Spinal cord (tissue), 10 donors: ENCODE results near the gene MS4A4E. TPM values are rescaled to one million over a fixed set of nuclear protein-coding genes. Genes with fewer than 3 reads are reported as not detected.

Source experiments
- DNase-seq, 6 donors: peaks; one replicate each; pipeline versions ENCODE4 v3.0.0 to v3.0.0-alpha.2; 2013 to 2015; ENCODE audit warnings: low spot score in 6 of 6, low read depth in 4 of 6
- H3K27ac ChIP-seq: one replicate; pipeline ENCODE4 v1.5.1; 2013; ENCODE audit warnings: low read depth, low read length, control low read depth
- H3K27me3 ChIP-seq: one replicate; pipeline ENCODE4 v1.6.1; 2013; ENCODE audit warnings: low read length; ENCODE audit not compliant: control insufficient read depth, insufficient read depth
- H3K36me3 ChIP-seq: one replicate; pipeline ENCODE4 v1.6.1; 2013; ENCODE audit warnings: low read length; ENCODE audit not compliant: control insufficient read depth, insufficient read depth
- H3K4me1 ChIP-seq: one replicate; pipeline ENCODE4 v1.6.1; 2013; ENCODE audit warnings: low read length; ENCODE audit not compliant: control insufficient read depth, insufficient read depth
- H3K4me3 ChIP-seq: one replicate; pipeline ENCODE4 v1.5.1; 2013; ENCODE audit warnings: low read depth, low read length, control low read depth
- H3K9me3 ChIP-seq: one replicate; pipeline ENCODE4 v1.6.1; 2013; ENCODE audit warnings: low read length; ENCODE audit not compliant: control insufficient read depth, insufficient read depth
- WGBS: methylation state at CpG from one replicate; pipeline ENCODE4 v1.1.5; 2013; ENCODE audit warnings: missing lambda C conversion rate; ENCODE audit not compliant: insufficient coverage; 5-methylcytosine and 5-hydroxymethylcytosine counted together
- polyA plus RNA-seq, 2 donors: library from polyadenylated mRNA; unstranded; fragments of 120-200 nt; gene quantifications; one replicate each; pipeline ENCODE4 v1.2.1, GENCODE V29; 2013; ENCODE audit not compliant: insufficient read length in 2 of 2
- total RNA-seq, 2 donors: library from RNA; depleted of rRNA in 1 of 2; stranded (reverse); fragments of 120-200 nt in 1 of 2; fragments of >200 nt in 1 of 2; gene quantifications; one replicate each; pipeline versions ENCODE4 v1.2.3 to v1.2.4, GENCODE V29; 2013 to 2014
- donor health status: healthy.

The MS4A4E gene
- total and polyA plus RNA-seq, 4 donors, result 0.50 to 1.9 (median 1.3) TPM

DNA sequence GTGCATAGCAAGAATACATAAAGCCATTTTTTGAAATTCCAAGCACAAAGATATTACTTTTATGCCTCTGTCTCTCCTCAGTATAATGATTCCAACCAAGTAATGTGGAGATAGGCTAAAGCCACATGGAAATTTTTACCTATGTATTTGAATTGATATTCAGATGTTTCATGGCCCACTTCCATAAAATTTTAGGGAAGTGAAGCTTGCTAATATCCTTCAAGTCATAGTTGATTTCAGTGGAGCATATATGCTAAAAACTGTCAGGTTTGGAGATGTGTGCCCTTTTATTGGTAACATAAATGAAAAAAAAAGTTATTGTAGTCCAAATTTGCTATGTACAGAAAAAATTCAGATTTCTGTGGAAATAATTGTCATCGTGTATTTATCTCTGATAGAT is 12.3 kb downstream of the MS4A4E start:
- Histone ChIP-seq H3K36me3 (no peaks in the 10 kb centered on the region), H3K27me3 (no peaks in the 10 kb centered on the region), H3K27ac (no peak overlapping the region), H3K4me3 (no peak overlapping the region), H3K4me1 (no peaks in the 10 kb centered on the region), H3K9me3 (no peaks in the 10 kb centered on the region)
- no CpG with 5 or more reads among the region's 1 CpG for WGBS
- no peak for DNase-seq

DNA sequence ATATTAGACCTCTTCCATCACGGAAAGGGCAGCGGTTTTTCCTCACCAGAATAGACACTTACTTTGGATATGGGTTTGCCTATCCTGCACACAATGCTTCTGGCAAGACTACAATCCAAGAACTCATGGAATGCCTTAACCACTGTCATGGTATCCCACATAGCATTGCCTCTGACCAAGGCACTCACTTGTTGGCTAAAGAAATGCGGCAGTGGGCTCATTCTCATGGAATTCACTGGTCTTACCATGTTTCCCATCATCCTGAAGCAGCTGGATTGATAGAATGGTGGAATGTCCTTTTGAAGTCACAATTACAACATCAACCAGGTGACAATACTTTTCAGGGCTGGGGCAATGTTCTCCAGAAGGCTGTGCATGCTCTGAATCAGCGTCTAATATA is 20.8 kb downstream of the MS4A4E start:
- Histone ChIP-seq H3K9me3 (no peaks in the 10 kb centered on the region), H3K27ac (no peak overlapping the region), H3K4me3 (no peak overlapping the region), H3K27me3 (no peaks in the 10 kb centered on the region), H3K36me3 (no peaks in the 10 kb centered on the region), H3K4me1 (no peaks in the 10 kb centered on the region)
- 100% methylated on average over 2 of the region's 4 CpGs for WGBS
- DNase-seq, result no peak

DNA sequence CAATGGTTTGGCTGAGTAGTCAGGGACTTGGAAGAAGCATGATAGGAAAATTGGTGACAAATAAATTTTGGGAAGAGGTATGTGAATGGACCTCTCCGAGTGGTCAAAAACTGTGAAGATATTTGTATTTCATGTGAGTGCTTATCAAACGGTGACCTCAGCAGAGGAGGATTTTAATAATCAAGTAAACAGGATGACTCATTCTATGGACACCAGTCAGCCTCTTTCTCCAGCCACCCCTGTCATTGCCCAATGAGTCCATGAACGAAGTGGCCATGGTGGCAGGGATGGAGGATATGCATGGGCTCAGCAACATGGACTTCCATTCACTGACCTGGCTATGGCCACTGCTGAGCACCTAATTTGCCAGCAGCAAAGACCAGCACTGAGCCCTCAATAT is 21.2 kb downstream of the MS4A4E start:
- Histone ChIP-seq H3K27me3 (no peaks in the 10 kb centered on the region), H3K4me3 (no peak overlapping the region), H3K27ac (no peak overlapping the region), H3K36me3 (no peaks in the 10 kb centered on the region), H3K9me3 (no peaks in the 10 kb centered on the region), H3K4me1 (no peaks in the 10 kb centered on the region)
- no peak for DNase-seq
- WGBS, result 75% methylated on average over 2 of the region's 3 CpGs

DNA sequence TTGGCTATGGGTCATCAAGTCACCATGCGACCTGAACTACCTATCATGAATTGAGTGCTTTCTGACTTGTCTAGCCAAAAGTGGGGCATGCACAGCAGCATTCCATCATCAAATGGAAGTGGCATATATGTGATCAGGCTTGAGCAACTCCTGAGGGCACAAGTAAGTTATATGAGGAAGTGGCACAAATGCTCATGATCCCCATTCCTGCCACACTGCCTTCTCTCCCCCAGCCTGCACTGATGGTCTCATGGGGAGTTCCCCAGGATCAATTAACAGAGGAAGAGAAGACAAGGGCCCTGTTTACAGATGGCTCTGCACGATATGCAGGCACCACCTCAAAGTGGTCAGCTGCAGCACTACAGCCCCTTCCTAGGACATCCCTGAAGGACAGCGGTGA is 21.8 kb downstream of the MS4A4E start:
- Histone ChIP-seq H3K9me3 (no peaks in the 10 kb centered on the region), H3K4me3 (no peak overlapping the region), H3K27me3 (no peaks in the 10 kb centered on the region), H3K4me1 (no peaks in the 10 kb centered on the region), H3K27ac (no peak overlapping the region), H3K36me3 (no peaks in the 10 kb centered on the region)
- 100% methylated on average over 3 of the region's 3 CpGs for WGBS
- DNase-seq, result no peak

DNA sequence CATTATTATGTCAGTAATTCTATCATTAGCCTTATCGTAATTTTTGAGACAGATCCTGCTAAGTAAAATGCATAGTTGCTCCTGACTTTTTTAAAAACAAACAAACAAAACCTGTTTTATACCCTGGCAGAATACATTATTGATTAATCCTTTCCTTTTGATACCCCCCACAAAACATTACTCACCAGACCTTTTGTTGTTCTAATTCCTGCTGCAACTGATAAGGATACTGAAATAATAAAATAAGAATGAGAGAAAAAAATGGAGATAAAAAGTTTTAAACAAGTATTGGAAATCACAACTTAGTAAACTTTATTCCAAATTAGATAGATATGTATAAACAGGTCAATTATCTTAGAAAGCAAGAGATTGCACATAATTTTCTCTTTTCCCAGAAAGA is 28.6 kb downstream of the MS4A4E start:
- no peaks in the 10 kb centered on the region for H3K9me3 ChIP-seq
- no peak overlapping the region for H3K27ac ChIP-seq
- WGBS, result 86% methylated on average over 1 of the region's 1 CpG
- no peaks in the 10 kb centered on the region for H3K27me3 ChIP-seq
- no peak overlapping the region for H3K4me3 ChIP-seq
- H3K4me1 ChIP-seq, result no peaks in the 10 kb centered on the region
- DNase-seq, result no peak
- H3K36me3 ChIP-seq, result no peaks in the 10 kb centered on the region

DNA sequence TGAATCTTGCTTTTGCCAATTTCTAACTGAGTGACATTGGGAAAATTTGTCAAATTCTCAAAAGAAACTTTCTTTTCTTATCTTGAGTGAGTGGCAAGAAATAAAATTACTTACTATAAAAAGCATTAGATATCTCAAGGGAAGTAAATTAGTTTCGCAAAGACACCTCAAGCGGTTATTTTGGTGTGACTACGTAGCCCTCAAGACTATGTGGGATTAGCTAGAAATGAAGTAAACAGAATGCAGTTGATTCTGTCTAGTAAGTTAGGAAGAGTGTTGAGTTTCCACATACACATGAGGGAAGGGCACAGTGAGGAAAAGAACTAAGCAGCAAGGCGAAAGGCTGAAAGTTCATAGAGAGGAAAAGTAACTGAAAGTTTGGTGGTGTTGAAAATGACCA is 31.7 kb downstream of the MS4A4E start:
- Histone ChIP-seq H3K4me1 (no peaks in the 10 kb centered on the region), H3K4me3 (no peak overlapping the region), H3K9me3 (no peaks in the 10 kb centered on the region), H3K27me3 (no peaks in the 10 kb centered on the region), H3K36me3 (no peaks in the 10 kb centered on the region), H3K27ac (no peak overlapping the region)
- WGBS, result 100% methylated on average over 2 of the region's 4 CpGs
- DNase-seq, result no peak

DNA sequence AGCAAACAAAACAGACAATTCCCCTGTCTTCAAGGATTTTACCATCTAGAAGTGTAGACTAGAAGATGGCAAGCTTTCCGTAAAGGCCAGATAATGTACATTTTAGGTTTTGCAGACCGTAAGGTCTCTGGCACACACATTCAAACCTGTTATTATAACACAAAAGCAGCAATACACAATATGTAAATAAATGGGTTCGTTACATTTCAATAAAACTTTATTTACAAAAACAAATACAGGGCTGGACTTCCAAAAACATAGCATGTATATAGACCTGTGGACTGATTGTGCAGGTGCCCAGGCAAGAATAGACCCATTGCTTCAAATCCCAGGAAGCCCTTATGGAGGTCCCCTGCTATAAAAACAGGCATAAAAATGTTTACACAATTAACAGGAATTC is 33.0 kb downstream of the MS4A4E start:
- H3K27ac ChIP-seq, result no peak overlapping the region
- no CpG with 5 or more reads among the region's 3 CpGs for WGBS

DNA sequence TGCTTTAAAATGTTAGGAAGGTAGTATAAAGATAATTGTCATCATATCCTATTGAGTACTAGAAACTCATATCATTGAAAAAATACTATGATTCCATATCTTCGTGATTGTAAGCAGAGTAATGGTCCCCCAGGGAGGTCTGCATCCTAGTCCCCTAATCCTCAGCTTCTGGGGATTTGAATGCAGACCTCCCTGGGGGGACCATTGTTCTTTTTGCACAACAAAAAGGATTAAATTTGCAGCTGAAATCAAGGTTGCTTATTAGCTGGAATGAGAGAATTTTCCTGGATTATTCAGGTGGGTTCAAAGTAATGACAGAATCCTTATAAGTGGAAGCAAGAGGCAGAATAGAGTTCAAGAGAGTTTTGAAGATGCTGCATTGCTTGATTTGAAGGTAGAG is 34.0 kb downstream of the MS4A4E start:
- DNase-seq, result no peak
- no peaks in the 10 kb centered on the region for H3K9me3 ChIP-seq
- H3K4me1 ChIP-seq, result no peaks in the 10 kb centered on the region
- no CpG with 5 or more reads among the region's 1 CpG for WGBS
- H3K27me3 ChIP-seq, result no peaks in the 10 kb centered on the region
- no peak overlapping the region for H3K4me3 ChIP-seq
- H3K36me3 ChIP-seq, result no peaks in the 10 kb centered on the region
- no peak overlapping the region for H3K27ac ChIP-seq

More for the DNA sequence above, 33.0 kb downstream of the MS4A4E start:
- Histone ChIP-seq H3K36me3 (no peaks in the 10 kb centered on the region), H3K4me1 (no peaks in the 10 kb centered on the region), H3K4me3 (no peak overlapping the region), H3K9me3 (no peaks in the 10 kb centered on the region), H3K27me3 (no peaks in the 10 kb centered on the region)
- DNase-seq, result no peak

DNA sequence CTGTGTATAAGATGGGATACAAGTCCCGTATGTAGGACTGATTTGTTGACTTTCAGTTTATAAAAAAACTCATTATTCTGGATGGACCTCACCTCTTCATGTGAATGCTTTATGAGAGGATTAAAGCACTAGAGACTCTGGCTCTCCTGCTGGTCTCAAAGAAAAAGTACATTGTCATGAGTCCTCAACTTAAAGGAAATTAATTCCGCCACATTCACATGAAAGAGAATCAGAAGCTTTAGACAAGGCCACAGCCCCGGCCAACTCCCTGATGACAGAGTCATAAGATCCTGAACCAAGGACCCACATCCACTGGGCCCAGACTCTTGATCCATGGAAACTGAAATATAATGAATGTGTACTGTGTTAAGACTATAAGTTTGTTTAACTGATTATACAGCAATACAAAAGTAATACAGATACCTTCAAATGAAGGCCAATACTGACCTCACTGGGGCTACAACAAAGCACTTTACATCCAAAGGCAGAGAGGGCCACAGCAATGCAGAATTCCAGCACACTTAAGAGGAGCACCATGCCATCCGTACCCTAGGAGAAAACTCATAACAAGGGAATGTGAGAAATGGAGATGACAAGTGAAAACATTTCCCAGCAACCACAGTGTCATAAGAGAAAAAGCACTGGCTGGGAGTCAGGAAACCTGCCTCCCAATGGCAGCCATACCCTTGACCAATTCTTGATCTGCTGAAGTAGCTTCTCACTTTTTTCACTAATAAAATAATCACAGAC is 34.6 kb downstream of the MS4A4E start:
- H3K36me3 ChIP-seq, result no peaks in the 10 kb centered on the region
- no peak for DNase-seq
- H3K4me3 ChIP-seq, result no peak overlapping the region
- H3K9me3 ChIP-seq, result no peaks in the 10 kb centered on the region
- no peaks in the 10 kb centered on the region for H3K4me1 ChIP-seq
- WGBS, result no CpG with 5 or more reads among the region's 4 CpGs
- H3K27me3 ChIP-seq, result no peaks in the 10 kb centered on the region
- H3K27ac ChIP-seq, result no peak overlapping the region

DNA sequence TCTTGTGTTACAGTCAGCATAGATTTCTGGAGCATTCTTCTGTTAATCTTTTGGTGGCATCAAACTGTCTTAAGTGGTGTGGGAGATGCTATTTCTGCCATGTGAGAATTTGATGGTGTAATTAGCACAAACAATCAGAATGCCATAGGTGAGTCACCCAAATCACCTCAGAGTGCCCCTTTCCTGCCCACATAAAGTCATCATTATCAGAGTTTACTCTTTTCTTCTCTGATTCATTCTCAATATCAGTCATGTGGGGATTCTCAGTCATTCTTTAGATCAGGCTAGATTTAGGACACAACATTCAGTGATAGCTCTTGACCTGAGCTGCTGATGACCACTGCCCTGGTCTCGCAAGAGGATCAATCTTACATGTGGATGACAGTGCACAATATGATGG is 36.3 kb downstream of the MS4A4E start:
- Histone ChIP-seq H3K36me3 (no peaks in the 10 kb centered on the region), H3K4me3 (no peak overlapping the region)

More for the DNA sequence above, 36.3 kb downstream of the MS4A4E start:
- DNase-seq, result no peak
- no peak overlapping the region for H3K27ac ChIP-seq
- 100% methylated on average over 1 of the region's 1 CpG for WGBS
- no peaks in the 10 kb centered on the region for H3K4me1 ChIP-seq
- no peaks in the 10 kb centered on the region for H3K9me3 ChIP-seq
- no peaks in the 10 kb centered on the region for H3K27me3 ChIP-seq
